ENCODE results near the gene TTC21A. TPM values are rescaled to one million over a fixed set of nuclear protein-coding genes. Genes with fewer than 3 reads are reported as not detected.

TTC21A gene
- polyA plus RNA-seq, 1 donor from 2014 or later = 5.5 TPM

Other genes starting within 250 kb of the TTC21A start
- gene SCN11A, start 55.7 kb upstream of the TTC21A start, polyA plus RNA-seq = not detected
- 40.5 TPM for gene WDR48, start 55.7 kb upstream of the TTC21A start, polyA plus RNA-seq
- gene GORASP1, start 53 bp upstream of the TTC21A start, polyA plus RNA-seq = 33.3 TPM
- 79.9 TPM for gene CSRNP1, start 45.9 kb downstream of the TTC21A start, polyA plus RNA-seq
- gene XIRP1, start 84.9 kb downstream of the TTC21A start, polyA plus RNA-seq = not detected
- 10.3 TPM for gene CX3CR1, start 172.4 kb downstream of the TTC21A start, polyA plus RNA-seq
- not detected for gene CCR8, start 222.0 kb downstream of the TTC21A start, polyA plus RNA-seq